HCT116 (cell line): ENCODE measurements around the gene CYP1A1. TPM values are rescaled to one million over a fixed set of nuclear protein-coding genes. Genes with fewer than 3 reads are reported as not detected.

Experiments
- ATAC-seq: fragments of 200-7000 bp; cut with Tn5 transposase; 2 replicates; pipeline ENCODE4 v1.9.1; 2020; ENCODE audit warnings: mild to moderate bottlenecking, moderate library complexity
- BruUV-seq: library from RNA; stranded (reverse); fragments of 400-500 nt; replicated peaks from 2 replicates; lab custom pipeline; 2021; lab: Mats Ljungman, UMichigan
- CTCF ChIA-PET: fragments of 300-600 bp; sonication (Branson Sonifier 250); formaldehyde crosslinking; loops from one replicate; lab custom pipeline; 2021; ENCODE audit warnings: antibody characterized with exemption; lab: Charles Lee
- POLR2A ChIA-PET: fragments of 300-600, 350-600 bp; sonication (Branson Sonifier 250); formaldehyde crosslinking; loops from one replicate; lab custom pipeline; 2021; ENCODE audit warnings: antibody characterized with exemption; lab: Charles Lee
- RAD21 ChIA-PET, 2 experiments: fragments of 300-600 bp; sonication (Branson Sonifier 250); formaldehyde crosslinking; loops; one replicate each; lab custom pipeline; 2023; ENCODE audit warnings: low total read pairs in 2 of 2; ENCODE audit not compliant: uncharacterized antibody in 2 of 2, unreplicated experiment in 2 of 2, low non-redundant PET in 1 of 2; lab: Charles Lee
- DNase-seq: peaks from one replicate; pipeline ENCODE4 v3.0.0-alpha.2; 2010; ENCODE audit warnings: low read depth, low spot score
- H2AFZ ChIP-seq: fragments of 200-600 bp; shearing (Covaris generic), sonication (generic); 2 replicates; pipeline ENCODE4 v1.6.1; 2017; ENCODE audit warnings: low read depth, mixed run types, mixed read lengths, antibody characterized with exemption, low read length; ENCODE audit not compliant: poor library complexity, severe bottlenecking
- H3K27ac ChIP-seq: 2 replicates; pipeline ENCODE4 v1.5.1; 2012; ENCODE audit warnings: low read depth, low read length
- H3K27me3 ChIP-seq: fragments of 200-600 bp; sonication (generic); 2 replicates; pipeline ENCODE4 v1.6.1; 2016; ENCODE audit warnings: mixed run types, low read length, mixed read lengths; ENCODE audit not compliant: insufficient read depth
- H3K36me3 ChIP-seq, 2 experiments: fragments of 200-500 bp in 1 of 2; fragments of 200-600 bp in 1 of 2; sonication (Bioruptor generic) in 1 of 2; sonication (generic) in 1 of 2; 2 replicates each; pipeline versions ENCODE4 v1.5.1 to v1.6.1; 2014 to 2016; ENCODE audit warnings: low read length in 2 of 2, inconsistent platforms in 1 of 2, mixed read lengths in 1 of 2, mixed run types in 1 of 2; ENCODE audit not compliant: insufficient read depth in 2 of 2, control insufficient read depth in 1 of 2
- H3K4me1 ChIP-seq, 2 experiments: fragments of 200-600 bp in 1 of 2; sonication (generic) in 1 of 2; 2 replicates each; pipeline versions ENCODE4 v1.5.1 to v1.6.1; 2012 to 2017; ENCODE audit warnings: low read length in 2 of 2, inconsistent platforms in 1 of 2, mild to moderate bottlenecking in 1 of 2, mixed read lengths in 1 of 2, mixed run types in 1 of 2, moderate library complexity in 1 of 2; ENCODE audit not compliant: insufficient read depth in 2 of 2, control insufficient read depth in 1 of 2
- H3K4me2 ChIP-seq: fragments of 200-600 bp; sonication (generic); 2 replicates; pipeline ENCODE4 v1.6.1; 2017; ENCODE audit warnings: mixed run types, low read length, mixed read lengths
- H3K4me3 ChIP-seq, 2 experiments: fragments of 200-600 bp in 1 of 2; sonication (generic) in 1 of 2; replicated peaks in 1 of 2; 2 replicates each; pipeline ENCODE4 v1.5.1; 2011 to 2016; ENCODE audit warnings: low read length in 2 of 2, control low read depth in 1 of 2, low read depth in 1 of 2, mild to moderate bottlenecking in 1 of 2, mixed read lengths in 1 of 2, mixed run types in 1 of 2
- H3K79me2 ChIP-seq: fragments of 200-600 bp; sonication (generic); 2 replicates; pipeline ENCODE4 v1.6.1; 2017; ENCODE audit warnings: mild to moderate bottlenecking, mixed run types, low read length, moderate library complexity, mixed read lengths; ENCODE audit not compliant: insufficient read depth
- H3K9ac ChIP-seq: fragments of 200-600 bp; sonication (generic); 2 replicates; pipeline ENCODE4 v1.6.1; 2016; ENCODE audit warnings: low read length, mixed read lengths
- H3K9me2 ChIP-seq: fragments of 200-600 bp; sonication (generic), shearing (Covaris generic); 2 replicates; pipeline ENCODE4 v1.6.1; 2017; ENCODE audit warnings: mixed run types, mild to moderate bottlenecking, moderate library complexity; ENCODE audit not compliant: insufficient read depth
- H3K9me3 ChIP-seq, 2 experiments: fragments of 200-500 bp in 1 of 2; fragments of 200-600 bp in 1 of 2; sonication (Bioruptor generic) in 1 of 2; sonication (generic) in 1 of 2; 2 replicates each; pipeline ENCODE4 v1.6.1; 2014 to 2017; ENCODE audit warnings: low read length in 2 of 2, mixed read lengths in 2 of 2, inconsistent platforms in 1 of 2, low read depth in 1 of 2, mild to moderate bottlenecking in 1 of 2, mixed run types in 1 of 2, moderate library complexity in 1 of 2; ENCODE audit not compliant: control insufficient read depth in 1 of 2, insufficient read depth in 1 of 2
- H4K20me1 ChIP-seq: fragments of 200-600 bp; sonication (generic), shearing (Covaris generic); 2 replicates; pipeline ENCODE4 v1.6.1; 2017; ENCODE audit warnings: mixed run types, mild to moderate bottlenecking, moderate library complexity; ENCODE audit not compliant: insufficient read depth
- ATF3 ChIP-seq: IDR thresholded peaks from 2 replicates; pipeline ENCODE4 v1.6.1; 2012
- CBX3 ChIP-seq: IDR thresholded peaks from 2 replicates; pipeline ENCODE4 v1.6.1; 2012; ENCODE audit warnings: low read depth
- CEBPB ChIP-seq: IDR thresholded peaks from 2 replicates; pipeline ENCODE4 v1.6.1; 2012; ENCODE audit warnings: low read depth
- CTCF ChIP-seq, 3 experiments: fragments of 200-600 bp in 1 of 3; sonication (generic) in 1 of 3; IDR thresholded peaks in 2 of 3; conservative IDR thresholded peaks in 1 of 3; 2 replicates each; pipeline ENCODE4 v1.5.1; 2012 to 2017; ENCODE audit warnings: low read depth in 2 of 3, low read length in 2 of 3, antibody characterized with exemption in 1 of 3, borderline replicate concordance in 1 of 3, control low read depth in 1 of 3, mild to moderate bottlenecking in 1 of 3, mixed read lengths in 1 of 3, mixed run types in 1 of 3, moderate library complexity in 1 of 3; ENCODE audit not compliant: insufficient read depth in 1 of 3
- ELF1 ChIP-seq: IDR thresholded peaks from 2 replicates; pipeline ENCODE4 v1.6.1; 2012; ENCODE audit warnings: low read depth, borderline replicate concordance
- EZH2 ChIP-seq: fragments of 200-600 bp; sonication (generic); IDR thresholded peaks from 2 replicates; pipeline ENCODE4 v1.6.1; 2017; ENCODE audit warnings: antibody characterized with exemption, mixed run types
- EZH2phosphoT487 ChIP-seq: fragments of 200-600 bp; IDR thresholded peaks from 2 replicates; pipeline ENCODE4 v1.6.1; 2018; ENCODE audit warnings: antibody characterized with exemption, borderline replicate concordance
- FOSL1 ChIP-seq: IDR thresholded peaks from 2 replicates; pipeline ENCODE4 v1.6.1; 2012; ENCODE audit warnings: low read depth
- JUND ChIP-seq: IDR thresholded peaks from 2 replicates; pipeline ENCODE4 v1.6.1; 2012
- POLR2AphosphoS5 ChIP-seq: IDR thresholded peaks from 2 replicates; pipeline ENCODE4 v1.6.1; 2011; ENCODE audit warnings: mild to moderate bottlenecking, low read depth, low read length, moderate library complexity
- RAD21 ChIP-seq: IDR thresholded peaks from 2 replicates; pipeline ENCODE4 v1.6.1; 2012; ENCODE audit warnings: low read depth, mild to moderate bottlenecking
- REST ChIP-seq: IDR thresholded peaks from 2 replicates; pipeline ENCODE4 v1.6.1; 2012; ENCODE audit warnings: low read depth
- SIN3A ChIP-seq: IDR thresholded peaks from 2 replicates; pipeline ENCODE4 v1.6.1; 2012; ENCODE audit warnings: low read depth
- SP1 ChIP-seq: IDR thresholded peaks from 2 replicates; pipeline ENCODE4 v1.6.1; 2012; ENCODE audit warnings: low read depth
- SRF ChIP-seq: IDR thresholded peaks from 2 replicates; pipeline ENCODE4 v1.6.1; 2012; ENCODE audit warnings: low read depth
- TCF7L2 ChIP-seq: IDR thresholded peaks from 2 replicates; pipeline ENCODE4 v1.7.0; 2011; ENCODE audit warnings: borderline replicate concordance, inconsistent platforms; ENCODE audit not compliant: insufficient read depth, insufficient read length; ENCODE audit errors: extremely low read depth
- YY1 ChIP-seq: IDR thresholded peaks from 2 replicates; pipeline ENCODE4 v1.6.1; 2011; ENCODE audit warnings: low read length, low read depth, moderate library complexity, mild to moderate bottlenecking; ENCODE audit not compliant: insufficient replicate concordance; ENCODE audit errors: extremely low read depth
- ZBTB33 ChIP-seq: IDR thresholded peaks from 2 replicates; pipeline ENCODE4 v1.6.1; 2011; ENCODE audit warnings: mild to moderate bottlenecking, low read length, moderate library complexity; ENCODE audit not compliant: insufficient replicate concordance; ENCODE audit errors: extremely low read depth
- ZFX ChIP-seq: fragments of 450-650 bp; IDR thresholded peaks from 2 replicates; pipeline ENCODE4 v1.6.1; 2017
- ZNF274 ChIP-seq: fragments of 200-500 bp; sonication (Bioruptor generic); IDR thresholded peaks from 2 replicates; pipeline ENCODE4 v1.6.1; 2014; ENCODE audit warnings: mild to moderate bottlenecking, low read depth, low read length, inconsistent platforms
- intact Hi-C: fragments of 100-400 bp; cut with micrococcal nuclease; formaldehyde crosslinking; loops from 2 replicates; pipeline ENCODE4 v1.10.0; 2022
- total RNA-seq: library from RNA; stranded (reverse); gene quantifications from one replicate; pipeline ENCODE4 v1.2.1, GENCODE V29; 2021; ENCODE audit not compliant: unreplicated experiment

The CYP1A1 gene
- total RNA-seq, 1 experiment from 2014 or later: 1.5 TPM

DNA sequence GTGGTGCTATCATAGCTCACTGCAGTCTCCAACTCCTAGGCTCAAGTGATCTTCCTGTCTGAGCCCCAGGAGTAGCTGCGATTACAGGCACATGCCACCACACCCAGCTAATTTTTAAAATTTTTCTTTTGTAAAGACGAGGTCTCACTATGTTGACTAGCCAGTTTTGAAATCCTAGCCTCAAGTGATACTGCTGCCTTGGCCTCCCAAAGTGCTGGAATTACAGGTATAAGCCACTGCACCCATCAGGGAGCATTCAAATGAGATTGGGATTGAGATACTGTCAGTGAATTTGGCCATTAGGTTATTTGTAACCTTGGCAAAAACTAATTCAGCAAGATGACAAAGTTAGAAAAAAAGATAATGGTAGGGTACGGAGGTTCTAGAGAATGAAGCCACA lies 51.2 kb downstream of the CYP1A1 start:
- no peak overlapping the region for H3K4me2 ChIP-seq
- no TSS peak for BruUV-seq
- ATAC-seq: no peak
- ChIA-PET CTCF (no interaction called here), RAD21 (no interaction called here), POLR2A (no interaction called here)
- intact Hi-C loops: no loop called here
- no peak overlapping the region for H3K9ac ChIP-seq
- peaks cover 32% of the 10 kb centered on the region for H3K79me2 ChIP-seq
- no peak overlapping the region for H2AFZ ChIP-seq
- no peak for DNase-seq
- H3K36me3 ChIP-seq: peaks cover 7 to 12% of the 10 kb centered on the region in 2 experiments; a peak in 3 of 4 replicates
- no peaks in the 10 kb centered on the region for H3K9me2 ChIP-seq
- H4K20me1 ChIP-seq: no peaks in the 10 kb centered on the region; the same call in 1 of the 2 replicates
- H3K27me3 ChIP-seq: no peaks in the 10 kb centered on the region
- TF ChIP-seq SP1: no peak
- no peak for TF ChIP-seq ZBTB33
- TF ChIP-seq CTCF (IDR thresholded peaks at IDR 0.05 in 2 of 3, conservative IDR thresholded peaks at IDR 0.05 in 1 of 3; ENCODE audit: borderline replicate concordance in 1 of 3, insufficient read depth in 1 of 3, low read depth in 2 of 3, low read length in 2 of 3): no peak
- TF ChIP-seq RAD21: no peak
- no peak for TF ChIP-seq REST
- TF ChIP-seq SIN3A: no peak
- no peak for TF ChIP-seq ATF3
- no peak for TF ChIP-seq CEBPB
- TF ChIP-seq ELF1: no peak
- no peak for TF ChIP-seq POLR2AphosphoS5
- no peak for TF ChIP-seq SRF
- no peak for TF ChIP-seq YY1
- TF ChIP-seq EZH2phosphoT487: no peak
- TF ChIP-seq FOSL1: no peak
- no peak for TF ChIP-seq TCF7L2
- no peak for TF ChIP-seq ZNF274
- TF ChIP-seq EZH2: no peak
- no peak for TF ChIP-seq JUND
- no peak for TF ChIP-seq CBX3
- no peak for TF ChIP-seq ZFX
- no peak overlapping the region for H3K4me3 ChIP-seq
- no peaks in the 10 kb centered on the region for H3K4me1 ChIP-seq
- H3K27ac ChIP-seq: no peak overlapping the region
- no peaks in the 10 kb centered on the region for H3K9me3 ChIP-seq
